Liver (tissue), 9 donors: ENCODE measurements around the gene PIAS1. TPM values are rescaled to one million over a fixed set of nuclear protein-coding genes. Genes with fewer than 3 reads are reported as not detected.

Experiments used
- DNase-seq: peaks from one replicate; pipeline ENCODE4 v3.0.0-alpha.2; 2017; ENCODE audit warnings: low spot score
- H3K27ac ChIP-seq, 2 donors: one replicate each; pipeline ENCODE4 v1.7.0; 2013; ENCODE audit warnings: inconsistent platforms in 2 of 2, low read length in 2 of 2, control low read depth in 1 of 2, low read depth in 1 of 2, mild to moderate bottlenecking in 1 of 2
- H3K27me3 ChIP-seq, 4 donors: one replicate each; pipeline versions ENCODE4 v1.6.1 to v1.7.0; 2013; ENCODE audit warnings: low read length in 3 of 4, inconsistent platforms in 1 of 4, mild to moderate bottlenecking in 1 of 4, moderate library complexity in 1 of 4; ENCODE audit not compliant: control insufficient read depth in 4 of 4, insufficient read depth in 4 of 4
- H3K36me3 ChIP-seq, 4 donors: one replicate each; pipeline versions ENCODE4 v1.6.1 to v1.7.0; 2013; ENCODE audit warnings: low read length in 3 of 4, mild to moderate bottlenecking in 3 of 4, low read depth in 1 of 4, moderate library complexity in 1 of 4; ENCODE audit not compliant: control insufficient read depth in 4 of 4, insufficient read depth in 3 of 4
- H3K4me1 ChIP-seq, 4 donors: one replicate each; pipeline versions ENCODE4 v1.6.1 to v1.7.0; 2013; ENCODE audit warnings: low read length in 3 of 4, mild to moderate bottlenecking in 3 of 4, moderate library complexity in 1 of 4; ENCODE audit not compliant: control insufficient read depth in 4 of 4, insufficient read depth in 4 of 4
- H3K4me3 ChIP-seq, 3 donors: one replicate each; pipeline versions ENCODE4 v1.6.1 to v1.7.0; 2013; ENCODE audit warnings: low read length in 3 of 3, control low read depth in 1 of 3, low read depth in 1 of 3, mild to moderate bottlenecking in 1 of 3
- H3K9ac ChIP-seq, 2 donors: one replicate each; pipeline ENCODE4 v1.7.0; 2013; ENCODE audit warnings: low read length in 2 of 2, mild to moderate bottlenecking in 2 of 2, moderate library complexity in 2 of 2, control low read depth in 1 of 2, low read depth in 1 of 2
- H3K9me3 ChIP-seq, 4 donors: one replicate each; pipeline versions ENCODE4 v1.6.1 to v1.7.0; 2013; ENCODE audit warnings: low read length in 3 of 4; ENCODE audit not compliant: control insufficient read depth in 4 of 4
- ATF3 ChIP-seq: IDR thresholded peaks from 2 replicates; pipeline ENCODE4 v1.6.1; 2016; ENCODE audit warnings: antibody characterized with exemption
- CTCF ChIP-seq: fragments of 150-350 bp; IDR thresholded peaks from 2 replicates; pipeline ENCODE4 v1.5.1; 2017; ENCODE audit warnings: improper control_type of control experiment, low read depth, low read length; ENCODE audit not compliant: missing input control
- EGR1 ChIP-seq, 2 donors: IDR thresholded peaks; 2 replicates each; pipeline ENCODE4 v1.6.1; 2016 to 2018; ENCODE audit warnings: antibody characterized with exemption in 2 of 2, low read depth in 2 of 2
- FOXA1 ChIP-seq: IDR thresholded peaks from 2 replicates; pipeline ENCODE4 v1.6.1; 2016; ENCODE audit warnings: antibody characterized with exemption
- FOXA2 ChIP-seq: IDR thresholded peaks from 2 replicates; pipeline ENCODE4 v1.6.1; 2016; ENCODE audit warnings: antibody characterized with exemption
- GABPA ChIP-seq, 2 donors: IDR thresholded peaks in 1 of 2; conservative IDR thresholded peaks in 1 of 2; 2 replicates each; pipeline ENCODE4 v1.6.1; 2016; ENCODE audit warnings: antibody characterized with exemption in 2 of 2, mild to moderate bottlenecking in 1 of 2, moderate library complexity in 1 of 2
- HNF4A ChIP-seq, 2 donors: conservative IDR thresholded peaks; 2 replicates each; pipeline ENCODE4 v1.6.1; 2016; ENCODE audit warnings: antibody characterized with exemption in 2 of 2, mild to moderate bottlenecking in 2 of 2
- HNF4G ChIP-seq: IDR thresholded peaks from 2 replicates; pipeline ENCODE4 v1.6.1; 2016; ENCODE audit warnings: antibody characterized with exemption
- JUND ChIP-seq, 2 donors: IDR thresholded peaks; 2 replicates each; pipeline ENCODE4 v1.6.1; 2016; ENCODE audit warnings: antibody characterized with exemption in 2 of 2
- MAX ChIP-seq: IDR thresholded peaks from 2 replicates; pipeline ENCODE4 v1.6.1; 2016; ENCODE audit warnings: antibody characterized with exemption
- NR2F2 ChIP-seq: IDR thresholded peaks from 2 replicates; pipeline ENCODE4 v1.6.1; 2016; ENCODE audit warnings: antibody characterized with exemption
- RAD21 ChIP-seq, 2 donors: IDR thresholded peaks; 2 replicates each; pipeline ENCODE4 v1.6.1; 2016; ENCODE audit warnings: antibody characterized with exemption in 2 of 2, mild to moderate bottlenecking in 2 of 2
- REST ChIP-seq: IDR thresholded peaks from 2 replicates; pipeline ENCODE4 v1.6.1; 2016; ENCODE audit warnings: antibody characterized with exemption, mild to moderate bottlenecking
- RXRA ChIP-seq, 2 donors: IDR thresholded peaks; 2 replicates each; pipeline ENCODE4 v1.6.1; 2017 to 2018; ENCODE audit warnings: antibody characterized with exemption in 2 of 2, mild to moderate bottlenecking in 1 of 2
- SP1 ChIP-seq: IDR thresholded peaks from 2 replicates; pipeline ENCODE4 v1.6.1; 2018; ENCODE audit warnings: antibody characterized with exemption, mild to moderate bottlenecking
- TAF1 ChIP-seq: conservative IDR thresholded peaks from 2 replicates; pipeline ENCODE4 v1.6.1; 2016; ENCODE audit warnings: antibody characterized with exemption, mild to moderate bottlenecking
- YY1 ChIP-seq: IDR thresholded peaks from 2 replicates; pipeline ENCODE4 v1.6.1; 2016; ENCODE audit warnings: antibody characterized with exemption, mild to moderate bottlenecking
- ZBTB33 ChIP-seq: IDR thresholded peaks from 2 replicates; pipeline ENCODE4 v1.6.1; 2016; ENCODE audit warnings: antibody characterized with exemption
- WGBS: extraction: QIAGEN DNeasy Blood & Tissue Kit; methylation state at CpG from one replicate; pipeline ENCODE4 v1.1.7; 2013; 5-methylcytosine and 5-hydroxymethylcytosine counted together
- polyA plus RNA-seq, 2 donors: library from polyadenylated mRNA; stranded (reverse) in 1 of 2; unstranded in 1 of 2; fragments of 200-250 nt in 1 of 2; fragments of >200 nt in 1 of 2; fragmentation: Nextera tagmentation in 1 of 2; extraction: Ambion mirVana in 1 of 2; gene quantifications; one replicate each; pipeline versions ENCODE4 v1.2.1 to v1.2.3, GENCODE V29; 2013 to 2015
- total RNA-seq, 2 donors: library from RNA; depleted of rRNA; stranded (reverse); fragments of >200 nt; gene quantifications; one replicate each; pipeline ENCODE4 v1.2.3, GENCODE V29; 2014
- donor health status: healthy.
- donor health status: healthy.
- donor health status: healthy.
- donor health status: healthy.
- donor health status: healthy.

PIAS1 gene
- total and polyA plus RNA-seq, 4 donors = 5.6 to 18.8 (median 13.2) TPM

GRCh38 chr15:68199340-68199739 is 145.2 kb downstream of the PIAS1 start:
- 70% methylated on average over 11 of the region's 11 CpGs for WGBS
- H3K36me3 ChIP-seq = no peaks in the 10 kb centered on the region
- H3K9me3 ChIP-seq = no peaks in the 10 kb centered on the region
- H3K27me3 ChIP-seq = no peaks in the 10 kb centered on the region
- DNase-seq = no peak
- H3K27ac ChIP-seq = no peak overlapping the region
- H3K9ac ChIP-seq = no peak overlapping the region
- H3K4me3 ChIP-seq = no peak overlapping the region
- TF ChIP-seq HNF4A (conservative IDR thresholded peaks at IDR 0.05) = no peak
- TF ChIP-seq REST = no peak
- TF ChIP-seq ZBTB33 = no peak
- no peak for TF ChIP-seq YY1
- no peak for TF ChIP-seq RXRA (IDR thresholded peaks at IDR 0.05)
- TF ChIP-seq MAX = no peak
- TF ChIP-seq ATF3 = no peak
- no peak for TF ChIP-seq RAD21 (IDR thresholded peaks at IDR 0.05)
- no peak for TF ChIP-seq FOXA2
- TF ChIP-seq CTCF = no peak
- no peak for TF ChIP-seq FOXA1
- TF ChIP-seq TAF1 = no peak
- no peak for TF ChIP-seq JUND (IDR thresholded peaks at IDR 0.05)
- TF ChIP-seq SP1 = no peak
- no peak for TF ChIP-seq NR2F2
- TF ChIP-seq GABPA (IDR thresholded peaks at IDR 0.05 in 1 of 2, conservative IDR thresholded peaks at IDR 0.05 in 1 of 2) = no peak
- TF ChIP-seq HNF4G = no peak
- no peak for TF ChIP-seq EGR1 (IDR thresholded peaks at IDR 0.05; ENCODE audit: low read depth in 2 of 2)
- peaks cover 0 to 25% (median 11%) of the 10 kb centered on the region in 4 donors for H3K4me1 ChIP-seq
